ENCODE data around the gene RGS19. TPM values are rescaled to one million over a fixed set of nuclear protein-coding genes. Genes with fewer than 3 reads are reported as not detected.

RGS19 gene
- total RNA-seq, 1 experiment from 2014 or later: 12.8 TPM

GRCh38 chr20:64074184-64074789, 5.0 kb downstream of the RGS19 start:
- Mint-ChIP-seq H3K36me3 (ENCODE audit: insufficient read depth in 1 of 3, low read depth in 3 of 3) (no peaks in the 10 kb centered on the region; a peak in 2 of 7 replicates), H3K27me3 (ENCODE audit: low read depth) (no peaks in the 10 kb centered on the region), H3K27ac (no peak overlapping the region), H3K4me1 (peaks cover 9 to 12% of the 10 kb centered on the region in 2 experiments), H3K4me3 (no peak overlapping the region), H3K9me3 (no peaks in the 10 kb centered on the region)
- Histone ChIP-seq H2BK12ac (ENCODE audit: insufficient read length, low read depth, low read length) (no peak overlapping the region), H3K4ac (ENCODE audit: low read depth, low read length) (no peak overlapping the region), H3K23ac (ENCODE audit: insufficient read length, low read depth, low read length) (no peak overlapping the region), H3K9me3 (ENCODE audit: control insufficient read depth, low read depth, low read length) (no peaks in the 10 kb centered on the region), H2BK5ac (ENCODE audit: insufficient read length, low read length) (no peak overlapping the region), H4K5ac (ENCODE audit: insufficient read length, low read depth, low read length) (no peak overlapping the region), H3K56ac (ENCODE audit: insufficient read length, low read depth, low read length) (no peak overlapping the region), H3K9ac (ENCODE audit: extremely low read depth, insufficient read length, low read length) (no peak overlapping the region), H3K27ac (ENCODE audit: insufficient read length, low read depth, low read length) (no peak overlapping the region), H4K20me1 (ENCODE audit: control insufficient read depth, insufficient read depth, insufficient read length) (no peaks in the 10 kb centered on the region), H2BK120ac (ENCODE audit: low read depth, low read length, poor library complexity, severe bottlenecking) (no peak overlapping the region), H3K4me1 (ENCODE audit: insufficient read depth, low read length) (no peaks in the 10 kb centered on the region; the same call in 1 of the 2 replicates), H2AFZ (ENCODE audit: low read length) (no peak overlapping the region), H2AK5ac (ENCODE audit: insufficient read length, low read length) (no peak overlapping the region), H3K18ac (ENCODE audit: insufficient read length, low read depth, low read length) (no peak overlapping the region), H3K14ac (ENCODE audit: insufficient read depth, low read length) (no peak overlapping the region; the same call in 1 of the 2 replicates), H2BK15ac (ENCODE audit: low read depth, low read length) (no peak overlapping the region), H2BK20ac (ENCODE audit: low read depth, low read length, poor library complexity, severe bottlenecking) (no peak overlapping the region), H3K4me2 (ENCODE audit: insufficient read depth, insufficient read length, low read length) (no peak overlapping the region), H4K91ac (ENCODE audit: insufficient read length, low read depth, low read length) (no peak overlapping the region), H3K23me2 (ENCODE audit: insufficient read length, low read depth, low read length, poor library complexity, severe bottlenecking) (peaks cover 3% of the 10 kb centered on the region), H4K8ac (replicated peaks; ENCODE audit: insufficient read length, low read depth, low read length) (no peak overlapping the region), H3T11ph (ENCODE audit: low read length) (no peak overlapping the region), H3K27me3 (ENCODE audit: insufficient read depth, low read length) (no peaks in the 10 kb centered on the region), H3K79me2 (ENCODE audit: insufficient read depth, low read length) (no peaks in the 10 kb centered on the region), H3K79me1 (ENCODE audit: insufficient read depth, low read depth, low read length, poor library complexity, severe bottlenecking) (no peaks in the 10 kb centered on the region)
- TF ChIP-seq, protein P1, sequence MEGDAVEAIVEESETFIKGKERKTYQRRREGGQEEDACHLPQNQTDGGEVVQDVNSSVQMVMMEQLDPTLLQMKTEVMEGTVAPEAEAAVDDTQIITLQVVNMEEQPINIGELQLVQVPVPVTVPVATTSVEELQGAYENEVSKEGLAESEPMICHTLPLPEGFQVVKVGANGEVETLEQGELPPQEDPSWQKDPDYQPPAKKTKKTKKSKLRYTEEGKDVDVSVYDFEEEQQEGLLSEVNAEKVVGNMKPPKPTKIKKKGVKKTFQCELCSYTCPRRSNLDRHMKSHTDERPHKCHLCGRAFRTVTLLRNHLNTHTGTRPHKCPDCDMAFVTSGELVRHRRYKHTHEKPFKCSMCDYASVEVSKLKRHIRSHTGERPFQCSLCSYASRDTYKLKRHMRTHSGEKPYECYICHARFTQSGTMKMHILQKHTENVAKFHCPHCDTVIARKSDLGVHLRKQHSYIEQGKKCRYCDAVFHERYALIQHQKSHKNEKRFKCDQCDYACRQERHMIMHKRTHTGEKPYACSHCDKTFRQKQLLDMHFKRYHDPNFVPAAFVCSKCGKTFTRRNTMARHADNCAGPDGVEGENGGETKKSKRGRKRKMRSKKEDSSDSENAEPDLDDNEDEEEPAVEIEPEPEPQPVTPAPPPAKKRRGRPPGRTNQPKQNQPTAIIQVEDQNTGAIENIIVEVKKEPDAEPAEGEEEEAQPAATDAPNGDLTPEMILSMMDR (conservative IDR thresholded peaks at IDR 0.05): no peak
- DNase-seq: no peak
- WGBS (ENCODE audit: extremely low coverage, insufficient read length, low lambda C conversion rate): no CpG with 5 or more reads among the region's 28 CpGs

Measured in H9 (cell line).